Calu3 (cell line): ENCODE results near the gene HSPB3. TPM values are rescaled to one million over a fixed set of nuclear protein-coding genes. Genes with fewer than 3 reads are reported as not detected.

Source experiments
- BruUV-seq: library from RNA; stranded (reverse); fragments of 400-500 nt; replicated peaks from 2 replicates; lab custom pipeline; 2021; lab: Mats Ljungman, UMichigan
- CTCF ChIA-PET: fragments of 300-600 bp; sonication (Branson Sonifier 250); formaldehyde crosslinking; loops from one replicate; lab custom pipeline; 2022; ENCODE audit warnings: antibody characterized with exemption; lab: Charles Lee
- DNase-seq: peaks from one replicate; pipeline ENCODE4 v3.0.0; 2022
- H3K27ac Mint-ChIP-seq: one replicate; pipeline ENCODE4 v1.8.0; 2022; ENCODE audit warnings: mixed read lengths; ENCODE audit not compliant: unreplicated experiment
- H3K27me3 Mint-ChIP-seq: one replicate; pipeline ENCODE4 v1.8.0; 2022; ENCODE audit warnings: mixed read lengths; ENCODE audit not compliant: unreplicated experiment
- H3K36me3 Mint-ChIP-seq: one replicate; pipeline ENCODE4 v1.8.0; 2022; ENCODE audit warnings: mild to moderate bottlenecking, moderate library complexity, mixed read lengths; ENCODE audit not compliant: insufficient read depth, unreplicated experiment
- H3K4me1 Mint-ChIP-seq: one replicate; pipeline ENCODE4 v1.8.0; 2022; ENCODE audit warnings: mild to moderate bottlenecking, low read depth, mixed read lengths; ENCODE audit not compliant: unreplicated experiment
- H3K4me3 Mint-ChIP-seq: one replicate; pipeline ENCODE4 v1.8.0; 2022; ENCODE audit warnings: mild to moderate bottlenecking, low read depth, moderate library complexity, mixed read lengths; ENCODE audit not compliant: unreplicated experiment
- H3K9me3 Mint-ChIP-seq: one replicate; pipeline ENCODE4 v1.8.0; 2022; ENCODE audit warnings: low read depth, mixed read lengths; ENCODE audit not compliant: unreplicated experiment
- CTCF ChIP-seq: fragments of 200-600 bp; IDR thresholded peaks from one replicate; pipeline ENCODE4 v1.8.0; 2022; ENCODE audit warnings: antibody characterized with exemption; ENCODE audit not compliant: unreplicated experiment
- intact Hi-C: fragments of 100-400 bp; cut with micrococcal nuclease; formaldehyde crosslinking; loops from one replicate; pipeline ENCODE4 v1.10.0; 2022; ENCODE audit not compliant: unreplicated experiment
- total RNA-seq: library from RNA; stranded (reverse); gene quantifications from 2 replicates; pipeline ENCODE4 v1.2.3, GENCODE V29; 2022

Gene HSPB3
- total RNA-seq, 1 experiment from 2014 or later = not detected

GRCh38 chr5:54457094-54457862 lies 1.8 kb downstream of the HSPB3 start:
- H3K27me3 Mint-ChIP-seq = peaks cover 23% of the 10 kb centered on the region
- TF ChIP-seq CTCF = no peak
- DNase-seq = peak; percentile 7
- no TSS peak for BruUV-seq
- peaks cover 9% of the 10 kb centered on the region for H3K9me3 Mint-ChIP-seq
- no peaks in the 10 kb centered on the region for H3K4me1 Mint-ChIP-seq
- H3K4me3 Mint-ChIP-seq = no peak overlapping the region
- intact Hi-C loops = no loop called here
- CTCF ChIA-PET = no interaction called here
- H3K27ac Mint-ChIP-seq = no peak overlapping the region
- H3K36me3 Mint-ChIP-seq = no peaks in the 10 kb centered on the region

DNA sequence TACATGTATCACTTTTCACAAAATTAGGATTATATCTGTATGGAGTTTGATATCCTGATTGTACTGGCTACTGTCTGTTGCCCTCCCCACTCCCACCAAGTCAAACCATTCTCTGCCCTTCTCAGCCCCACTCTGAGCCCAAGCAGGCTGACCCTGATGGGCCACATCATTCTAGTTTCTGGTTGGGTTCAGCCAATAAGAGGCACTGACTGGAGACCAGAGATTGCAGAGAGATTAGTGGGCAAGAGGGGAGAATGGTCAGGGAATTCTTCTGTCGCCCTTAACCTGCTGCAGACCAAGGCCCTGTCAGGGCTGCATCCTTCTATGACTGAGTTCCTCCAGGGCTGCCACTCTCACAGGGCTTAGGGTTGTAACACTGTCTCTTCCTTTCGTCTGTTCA lies 2.7 kb downstream of the HSPB3 start:
- Mint-ChIP-seq H3K9me3 (peaks cover 10% of the 10 kb centered on the region), H3K4me3 (no peak overlapping the region), H3K27me3 (peaks cover 23% of the 10 kb centered on the region), H3K4me1 (no peaks in the 10 kb centered on the region), H3K27ac (no peak overlapping the region), H3K36me3 (no peaks in the 10 kb centered on the region)
- DNase-seq = no peak
- no peak for TF ChIP-seq CTCF
- no TSS peak for BruUV-seq
- CTCF ChIA-PET = no interaction called here
- intact Hi-C loops = no loop called here

GRCh38 chr5:54460181-54460919 lies 4.9 kb downstream of the HSPB3 start:
- intact Hi-C loops = no loop called here

GRCh38 chr5:54462281-54462680 lies 6.8 kb downstream of the HSPB3 start:
- H3K4me1 Mint-ChIP-seq = no peaks in the 10 kb centered on the region
- peaks cover 23% of the 10 kb centered on the region for H3K27me3 Mint-ChIP-seq
- no peak for TF ChIP-seq CTCF
- no TSS peak for BruUV-seq
- intact Hi-C loops = no loop called here
- peaks cover 10% of the 10 kb centered on the region for H3K9me3 Mint-ChIP-seq
- DNase-seq = no peak
- H3K4me3 Mint-ChIP-seq = no peak overlapping the region
- CTCF ChIA-PET = interaction anchor here (1.6 kb wide), 1 partner anchor 9 kb away, joined by 3 read pairs; no protein-coding TSS in a partner anchor
- H3K36me3 Mint-ChIP-seq = no peaks in the 10 kb centered on the region
- H3K27ac Mint-ChIP-seq = no peak overlapping the region

More at GRCh38 chr5:54460181-54460919, 4.9 kb downstream of the HSPB3 start:
- peaks cover 23% of the 10 kb centered on the region for H3K27me3 Mint-ChIP-seq
- CTCF ChIA-PET = no interaction called here
- no peak for DNase-seq
- H3K4me3 Mint-ChIP-seq = no peak overlapping the region
- H3K36me3 Mint-ChIP-seq = no peaks in the 10 kb centered on the region
- no peaks in the 10 kb centered on the region for H3K4me1 Mint-ChIP-seq
- no TSS peak for BruUV-seq
- H3K9me3 Mint-ChIP-seq = peaks cover 10% of the 10 kb centered on the region
- H3K27ac Mint-ChIP-seq = no peak overlapping the region
- no peak for TF ChIP-seq CTCF
